Measurements from ENCODE around the gene BABAM1.
A peak's percentile ranks its signal among the peaks of the same experiment; 100 is the strongest.

The BABAM1 gene

GRCh38 chr19:17322854-17323253, 55.6 kb downstream of the BABAM1 start:
- Histone ChIP-seq H3K4me3 (ENCODE audit: low read depth in 1 of 2, low read length in 2 of 2) (no peak overlapping the region), H3K9me3 (ENCODE audit: low read length) (no peaks in the 10 kb centered on the region), H3K4me1 (ENCODE audit: insufficient read depth, low read length) (no peaks in the 10 kb centered on the region), H3K36me3 (ENCODE audit: insufficient read depth, low read length) (peaks cover 13% of the 10 kb centered on the region), H3K9ac (ENCODE audit: low read length) (no peak overlapping the region), H3K27ac (ENCODE audit: low read depth, low read length) (no peak overlapping the region), H3K27me3 (ENCODE audit: control insufficient read depth in 1 of 2, insufficient read depth in 2 of 2, low read length in 2 of 2) (peaks cover 0 to 4% of the 10 kb centered on the region in 2 donors)

GRCh38 chr19:17323300-17323963, 56.2 kb downstream of the BABAM1 start:
- Histone ChIP-seq H3K9me3 (ENCODE audit: low read length) (no peaks in the 10 kb centered on the region), H3K4me3 (ENCODE audit: low read depth in 1 of 2, low read length in 2 of 2) (no peak overlapping the region), H3K4me1 (ENCODE audit: insufficient read depth, low read length) (no peaks in the 10 kb centered on the region), H3K27me3 (ENCODE audit: control insufficient read depth in 1 of 2, insufficient read depth in 2 of 2, low read length in 2 of 2) (peaks cover 0 to 4% of the 10 kb centered on the region in 2 donors), H3K27ac (ENCODE audit: low read depth, low read length) (no peak overlapping the region), H3K9ac (ENCODE audit: low read length) (no peak overlapping the region), H3K36me3 (ENCODE audit: insufficient read depth, low read length) (peaks cover 13% of the 10 kb centered on the region)

DNA sequence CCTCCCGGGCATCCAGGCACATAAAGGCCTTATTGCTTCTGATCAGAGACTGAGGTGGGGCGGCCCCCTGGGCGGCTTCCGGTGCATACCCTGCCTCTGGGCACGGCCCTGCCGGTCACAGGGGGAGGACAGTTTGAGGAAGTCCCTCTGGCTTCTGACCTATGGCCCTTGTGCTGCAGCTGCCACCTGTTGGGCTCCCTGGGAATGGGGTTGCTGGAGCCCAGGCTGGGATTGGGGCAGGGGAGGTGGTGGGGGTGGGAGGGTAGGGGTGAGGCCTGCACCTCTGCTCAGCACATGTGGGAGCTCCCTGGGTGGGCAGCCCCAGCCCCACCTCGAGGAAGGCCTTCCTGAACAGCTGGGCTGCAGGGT, 56.7 kb downstream of the BABAM1 start:
- Histone ChIP-seq H3K36me3 (ENCODE audit: insufficient read depth, low read length) (peaks cover 13% of the 10 kb centered on the region), H3K4me3 (ENCODE audit: low read depth in 1 of 2, low read length in 2 of 2) (no peak overlapping the region), H3K9me3 (ENCODE audit: low read length) (no peaks in the 10 kb centered on the region), H3K27me3 (ENCODE audit: control insufficient read depth in 1 of 2, insufficient read depth in 2 of 2, low read length in 2 of 2) (peaks cover 0 to 7% of the 10 kb centered on the region in 2 donors), H3K9ac (ENCODE audit: low read length) (no peak overlapping the region), H3K4me1 (ENCODE audit: insufficient read depth, low read length) (no peaks in the 10 kb centered on the region), H3K27ac (ENCODE audit: low read depth, low read length) (no peak overlapping the region)

GRCh38 chr19:17324357-17325114, 57.3 kb downstream of the BABAM1 start:
- no peak overlapping the region for H3K9ac ChIP-seq (ENCODE audit: low read length)
- H3K27me3 ChIP-seq (ENCODE audit: control insufficient read depth in 1 of 2, insufficient read depth in 2 of 2, low read length in 2 of 2): peaks cover 0 to 13% of the 10 kb centered on the region in 2 donors
- H3K36me3 ChIP-seq (ENCODE audit: insufficient read depth, low read length): peaks cover 13% of the 10 kb centered on the region
- H3K4me1 ChIP-seq (ENCODE audit: insufficient read depth, low read length): no peaks in the 10 kb centered on the region
- H3K9me3 ChIP-seq (ENCODE audit: low read length): no peaks in the 10 kb centered on the region
- no peak overlapping the region for H3K27ac ChIP-seq (ENCODE audit: low read depth, low read length)
- H3K4me3 ChIP-seq (ENCODE audit: low read depth in 1 of 2, low read length in 2 of 2): no peak overlapping the region

- Histone ChIP-seq H3K4me3 (ENCODE audit: low read depth in 1 of 2, low read length in 2 of 2) (no peak overlapping the region), H3K9ac (ENCODE audit: low read length) (no peak overlapping the region), H3K27ac (ENCODE audit: low read depth, low read length) (no peak overlapping the region), H3K4me1 (ENCODE audit: insufficient read depth, low read length) (no peaks in the 10 kb centered on the region), H3K36me3 (ENCODE audit: insufficient read depth, low read length) (peaks cover 7% of the 10 kb centered on the region), H3K27me3 (ENCODE audit: control insufficient read depth in 1 of 2, insufficient read depth in 2 of 2, low read length in 2 of 2) (peaks cover 0 to 19% of the 10 kb centered on the region in 2 donors), H3K9me3 (ENCODE audit: low read length) (no peaks in the 10 kb centered on the region)
Measured at GRCh38 chr19:17325133-17325532, 57.9 kb downstream of the BABAM1 start.

DNA sequence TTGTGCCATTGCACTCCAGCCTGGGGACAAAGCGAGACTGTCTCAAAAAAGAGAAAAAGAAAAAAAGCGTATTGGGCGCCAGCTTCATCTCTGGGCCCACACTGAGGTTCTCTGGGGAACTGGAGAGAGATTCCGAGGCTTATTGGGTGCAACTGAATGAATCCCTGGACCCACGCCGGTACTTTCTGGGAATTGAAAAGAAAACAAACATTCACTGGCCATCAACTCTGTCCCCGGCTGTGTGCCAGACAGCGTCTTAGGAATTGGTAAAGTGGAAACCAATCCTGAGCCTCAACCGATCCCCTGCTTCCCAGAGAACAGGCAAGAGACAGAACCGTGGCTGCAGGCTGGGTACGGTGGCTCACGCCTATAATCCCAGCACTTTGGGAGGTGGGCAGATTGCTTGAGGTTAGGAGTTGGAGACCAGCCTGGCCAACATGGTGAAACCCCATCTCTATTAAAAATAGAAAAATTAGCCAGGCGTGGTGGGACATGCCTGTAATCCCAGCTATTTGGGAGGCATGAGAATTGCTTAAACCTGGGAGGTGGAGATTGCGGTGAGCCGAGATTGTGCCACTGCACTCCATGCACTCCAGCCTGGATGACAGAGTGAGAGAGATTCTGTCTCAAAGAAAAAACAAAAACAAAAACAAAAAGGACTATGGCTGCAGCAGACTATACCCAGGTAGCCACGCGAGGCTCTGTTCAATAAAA, 58.8 kb downstream of the BABAM1 start:
- no peak overlapping the region for H3K27ac ChIP-seq (ENCODE audit: low read depth, low read length)
- H3K9me3 ChIP-seq (ENCODE audit: low read length): no peaks in the 10 kb centered on the region
- H3K36me3 ChIP-seq (ENCODE audit: insufficient read depth, low read length): no peaks in the 10 kb centered on the region
- H3K4me3 ChIP-seq (ENCODE audit: low read depth in 1 of 2, low read length in 2 of 2): no peak overlapping the region
- peaks cover 0 to 27% of the 10 kb centered on the region in 2 donors for H3K27me3 ChIP-seq (ENCODE audit: control insufficient read depth in 1 of 2, insufficient read depth in 2 of 2, low read length in 2 of 2)
- H3K4me1 ChIP-seq (ENCODE audit: insufficient read depth, low read length): no peaks in the 10 kb centered on the region
- no peak overlapping the region for H3K9ac ChIP-seq (ENCODE audit: low read length)

DNA sequence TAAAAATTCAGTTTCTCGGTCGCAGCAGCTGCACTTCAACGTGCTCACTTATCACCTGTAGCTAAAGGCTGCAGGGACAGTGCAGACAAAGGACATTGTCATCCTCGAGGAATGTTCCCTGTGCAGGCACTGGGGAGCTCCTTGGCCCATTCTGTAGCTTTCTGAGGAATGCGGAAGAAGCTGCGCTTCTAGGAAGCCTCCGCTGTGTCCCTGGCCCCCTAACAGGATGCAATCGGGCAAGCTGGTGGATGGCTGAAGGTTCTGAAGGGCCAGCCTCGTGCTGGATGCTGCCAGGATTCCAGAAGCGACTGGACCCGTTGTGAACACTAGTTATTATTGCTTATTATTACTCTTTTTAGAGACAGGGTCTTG, 59.3 kb downstream of the BABAM1 start:
- H3K36me3 ChIP-seq (ENCODE audit: insufficient read depth, low read length): no peaks in the 10 kb centered on the region
- H3K27ac ChIP-seq (ENCODE audit: low read depth, low read length): no peak overlapping the region
- H3K27me3 ChIP-seq (ENCODE audit: control insufficient read depth in 1 of 2, insufficient read depth in 2 of 2, low read length in 2 of 2): peaks cover 0 to 27% of the 10 kb centered on the region in 2 donors
- H3K4me1 ChIP-seq (ENCODE audit: insufficient read depth, low read length): no peaks in the 10 kb centered on the region
- no peak overlapping the region for H3K4me3 ChIP-seq (ENCODE audit: low read depth in 1 of 2, low read length in 2 of 2)
- no peaks in the 10 kb centered on the region for H3K9me3 ChIP-seq (ENCODE audit: low read length)
- no peak overlapping the region for H3K9ac ChIP-seq (ENCODE audit: low read length)

DNA sequence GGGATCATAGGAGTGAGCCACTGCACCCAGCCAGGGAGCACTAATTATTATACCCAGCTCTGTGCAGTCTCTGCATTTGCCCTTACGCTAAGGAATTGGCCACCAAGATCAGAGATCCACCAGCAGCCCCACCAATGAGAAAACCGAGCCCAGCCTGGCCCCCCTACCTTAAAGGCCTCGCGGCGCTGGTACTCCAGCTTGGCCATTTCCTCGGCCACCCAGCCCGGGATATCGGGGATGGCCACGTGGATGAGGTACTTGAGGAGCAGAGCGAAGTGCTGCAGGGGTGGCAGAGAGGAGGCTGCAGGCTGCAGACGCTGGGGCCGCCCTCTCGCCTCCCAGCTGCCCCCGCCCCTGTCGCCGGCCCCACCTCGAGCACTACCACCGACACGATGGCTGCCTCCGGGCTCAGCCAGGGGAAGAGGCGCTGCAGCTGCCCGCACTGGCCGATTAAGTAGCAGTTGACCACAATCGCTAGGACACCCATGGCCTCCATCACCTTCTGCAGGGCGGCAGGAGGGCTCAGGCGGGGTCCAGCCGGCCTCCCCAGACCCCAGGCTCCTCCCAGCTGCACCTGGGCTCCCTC, 59.9 kb downstream of the BABAM1 start:
- no peaks in the 10 kb centered on the region for H3K36me3 ChIP-seq (ENCODE audit: insufficient read depth, low read length)
- H3K4me3 ChIP-seq (ENCODE audit: low read depth in 1 of 2, low read length in 2 of 2): no peak overlapping the region
- peaks cover 0 to 27% of the 10 kb centered on the region in 2 donors for H3K27me3 ChIP-seq (ENCODE audit: control insufficient read depth in 1 of 2, insufficient read depth in 2 of 2, low read length in 2 of 2)
- no peak overlapping the region for H3K27ac ChIP-seq (ENCODE audit: low read depth, low read length)
- H3K4me1 ChIP-seq (ENCODE audit: insufficient read depth, low read length): no peaks in the 10 kb centered on the region
- H3K9me3 ChIP-seq (ENCODE audit: low read length): no peaks in the 10 kb centered on the region
- no peak overlapping the region for H3K9ac ChIP-seq (ENCODE audit: low read length)

- H3K27me3 ChIP-seq (ENCODE audit: control insufficient read depth in 1 of 2, insufficient read depth in 2 of 2, low read length in 2 of 2): peaks cover 0 to 24% of the 10 kb centered on the region in 2 donors
- no peak overlapping the region for H3K9ac ChIP-seq (ENCODE audit: low read length)
- H3K27ac ChIP-seq (ENCODE audit: low read depth, low read length): no peak overlapping the region
- no peaks in the 10 kb centered on the region for H3K9me3 ChIP-seq (ENCODE audit: low read length)
- no peaks in the 10 kb centered on the region for H3K36me3 ChIP-seq (ENCODE audit: insufficient read depth, low read length)
- no peaks in the 10 kb centered on the region for H3K4me1 ChIP-seq (ENCODE audit: insufficient read depth, low read length)
- H3K4me3 ChIP-seq (ENCODE audit: low read depth in 1 of 2, low read length in 2 of 2): peak overlapping the region in 1 of 2 donors; percentile 27
Measured at GRCh38 chr19:17327654-17328516, 60.6 kb downstream of the BABAM1 start.
